Caco-2 (cell line): ENCODE results near the gene SARDH. TPM values are rescaled to one million over a fixed set of nuclear protein-coding genes. Genes with fewer than 3 reads are reported as not detected.

Source experiments
- BruUV-seq: library from RNA; stranded (reverse); fragments of 400-500 nt; replicated peaks from 2 replicates; lab custom pipeline; 2021; lab: Mats Ljungman, UMichigan
- CTCF ChIA-PET: fragments of 300-600 bp; sonication (Branson Sonifier 250); formaldehyde crosslinking; loops from one replicate; lab custom pipeline; 2022; ENCODE audit warnings: antibody characterized with exemption; lab: Charles Lee
- POLR2A ChIA-PET: fragments of 300-600 bp; sonication (Branson Sonifier 250); formaldehyde crosslinking; loops from one replicate; lab custom pipeline; 2022; ENCODE audit warnings: antibody characterized with exemption; lab: Charles Lee
- DNase-seq, 2 experiments: peaks; one replicate each; pipeline versions ENCODE4 v3.0.0 to v3.0.0-alpha.2; 2020 to 2022
- H3K27me3 ChIP-seq: replicated peaks from 2 replicates; pipeline ENCODE4 v1.6.0; 2011; ENCODE audit warnings: low read length; ENCODE audit not compliant: control insufficient read depth, insufficient read depth
- H3K36me3 ChIP-seq: 2 replicates; pipeline ENCODE4 v1.5.1; 2011; ENCODE audit warnings: low read length; ENCODE audit not compliant: control insufficient read depth, insufficient read depth
- H3K4me1 ChIP-seq: fragments of 250-450 bp; sonication (Bioruptor Pico); 2 replicates; pipeline ENCODE4 v1.5.1; 2020; ENCODE audit warnings: mild to moderate bottlenecking
- H3K4me3 ChIP-seq: 2 replicates; pipeline ENCODE4 v1.5.1; 2011; ENCODE audit warnings: low read depth, mild to moderate bottlenecking, control low read depth, low read length
- H3K9me3 ChIP-seq: fragments of 250-450 bp; sonication (Bioruptor Pico); 2 replicates; pipeline ENCODE4 v1.5.1; 2020; ENCODE audit warnings: mild to moderate bottlenecking, moderate library complexity
- H3K27ac Mint-ChIP-seq: one replicate; pipeline ENCODE4 v1.8.0; 2022; ENCODE audit warnings: mixed read lengths; ENCODE audit not compliant: unreplicated experiment
- H3K27me3 Mint-ChIP-seq: one replicate; pipeline ENCODE4 v1.8.0; 2022; ENCODE audit warnings: mixed read lengths; ENCODE audit not compliant: insufficient read depth, unreplicated experiment
- H3K36me3 Mint-ChIP-seq: one replicate; pipeline ENCODE4 v1.8.0; 2022; ENCODE audit warnings: mild to moderate bottlenecking, mixed read lengths; ENCODE audit not compliant: insufficient read depth, unreplicated experiment
- H3K4me1 Mint-ChIP-seq: one replicate; pipeline ENCODE4 v1.8.0; 2022; ENCODE audit warnings: low read depth, mixed read lengths; ENCODE audit not compliant: unreplicated experiment
- H3K4me3 Mint-ChIP-seq: one replicate; pipeline ENCODE4 v1.8.0; 2022; ENCODE audit warnings: mild to moderate bottlenecking, moderate library complexity, mixed read lengths; ENCODE audit not compliant: unreplicated experiment
- H3K9me3 Mint-ChIP-seq: one replicate; pipeline ENCODE4 v1.8.0; 2022; ENCODE audit warnings: mixed read lengths; ENCODE audit not compliant: unreplicated experiment
- CTCF ChIP-seq, 2 experiments: fragments of 200-600 bp in 1 of 2; IDR thresholded peaks; 1 replicate in 1 of 2; 2 replicates in 1 of 2; pipeline versions ENCODE4 v1.5.1 to v1.8.0; 2011 to 2022; ENCODE audit warnings: antibody characterized with exemption in 1 of 2, control low read depth in 1 of 2, inconsistent platforms in 1 of 2, low read depth in 1 of 2, low read length in 1 of 2, mild to moderate bottlenecking in 1 of 2, moderate library complexity in 1 of 2; ENCODE audit not compliant: insufficient read depth in 1 of 2, severe bottlenecking in 1 of 2, unreplicated experiment in 1 of 2
- intact Hi-C: fragments of 100-400 bp; cut with micrococcal nuclease; formaldehyde crosslinking; loops from one replicate; pipeline ENCODE4 v1.10.0; 2022; ENCODE audit not compliant: unreplicated experiment
- total RNA-seq: library from RNA; stranded (reverse); gene quantifications from 2 replicates; pipeline ENCODE4 v1.2.3, GENCODE V29; 2022

SARDH gene
- total RNA-seq, 1 experiment from 2014 or later = 0.36 TPM

DNA sequence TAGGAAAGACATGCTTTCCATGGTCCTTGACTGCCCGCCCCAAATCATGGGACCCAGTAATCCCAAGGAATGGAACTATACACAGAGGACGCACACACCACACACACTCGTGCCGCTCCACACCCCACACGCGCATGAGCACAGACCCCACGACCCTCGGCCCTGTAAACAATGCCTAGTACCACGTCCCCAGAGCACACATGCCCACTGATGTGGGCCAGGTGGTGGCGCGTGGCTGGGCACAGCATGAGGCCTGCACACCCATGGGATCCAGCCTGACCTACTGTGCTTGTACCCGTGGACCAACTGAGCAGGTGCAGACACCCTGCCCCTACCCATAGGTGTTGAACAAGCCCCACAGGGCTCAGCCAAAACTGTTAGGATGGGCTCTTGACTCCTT is 101.2 kb downstream of the SARDH start:
- peaks cover 32% of the 10 kb centered on the region for H3K27me3 Mint-ChIP-seq
- CTCF ChIA-PET = no interaction called here

GRCh38 chr9:133635533-133636531 is 102.3 kb downstream of the SARDH start, which contains the start of gene DBH:
Gene DBH (plus strand): TSS chr9:133636363. CDS start chr9:133636372, 9 bp downstream.
- BruUV-seq = no TSS peak
- H3K4me1 ChIP-seq = no peaks in the 10 kb centered on the region
- H3K4me3 Mint-ChIP-seq = no peak within 1 kb of the TSS
- H3K36me3 ChIP-seq = no peaks in the 10 kb centered on the region
- H3K27ac Mint-ChIP-seq = no peak within 1 kb of the TSS
- peaks cover 27% of the 10 kb centered on the region for H3K27me3 Mint-ChIP-seq
- ChIA-PET POLR2A (no interaction called here), CTCF (no interaction called here)
- no peak within 1 kb of the TSS for H3K4me3 ChIP-seq
- no peak for TF ChIP-seq CTCF (IDR thresholded peaks at IDR 0.05; ENCODE audit: insufficient read depth in 1 of 2, low read depth in 1 of 2, low read length in 1 of 2, severe bottlenecking in 1 of 2, unreplicated experiment in 1 of 2)
- no peaks in the 10 kb centered on the region; the same call in 1 of the 2 replicates for H3K27me3 ChIP-seq
- DNase-seq = no peak
- no peaks in the 10 kb centered on the region for H3K9me3 ChIP-seq
- peaks cover 4% of the 10 kb centered on the region for H3K36me3 Mint-ChIP-seq
- no peaks in the 10 kb centered on the region for H3K4me1 Mint-ChIP-seq
- intact Hi-C loops = no loop called here
- H3K9me3 Mint-ChIP-seq = no peaks in the 10 kb centered on the region

More for the DNA sequence above, 101.2 kb downstream of the SARDH start:
- Histone ChIP-seq H3K9me3 (no peaks in the 10 kb centered on the region), H3K4me1 (no peaks in the 10 kb centered on the region), H3K4me3 (no peak overlapping the region), H3K27me3 (no peaks in the 10 kb centered on the region; the same call in 1 of the 2 replicates), H3K36me3 (no peaks in the 10 kb centered on the region)
- Mint-ChIP-seq H3K36me3 (peaks cover 4% of the 10 kb centered on the region), H3K9me3 (no peaks in the 10 kb centered on the region), H3K27ac (no peak overlapping the region), H3K4me1 (no peaks in the 10 kb centered on the region), H3K4me3 (no peak overlapping the region)
- POLR2A ChIA-PET = no interaction called here
- DNase-seq = no peak
- intact Hi-C loops = no loop called here
- no peak for TF ChIP-seq CTCF (IDR thresholded peaks at IDR 0.05; ENCODE audit: insufficient read depth in 1 of 2, low read depth in 1 of 2, low read length in 1 of 2, severe bottlenecking in 1 of 2, unreplicated experiment in 1 of 2)
- BruUV-seq = no TSS peak

DNA sequence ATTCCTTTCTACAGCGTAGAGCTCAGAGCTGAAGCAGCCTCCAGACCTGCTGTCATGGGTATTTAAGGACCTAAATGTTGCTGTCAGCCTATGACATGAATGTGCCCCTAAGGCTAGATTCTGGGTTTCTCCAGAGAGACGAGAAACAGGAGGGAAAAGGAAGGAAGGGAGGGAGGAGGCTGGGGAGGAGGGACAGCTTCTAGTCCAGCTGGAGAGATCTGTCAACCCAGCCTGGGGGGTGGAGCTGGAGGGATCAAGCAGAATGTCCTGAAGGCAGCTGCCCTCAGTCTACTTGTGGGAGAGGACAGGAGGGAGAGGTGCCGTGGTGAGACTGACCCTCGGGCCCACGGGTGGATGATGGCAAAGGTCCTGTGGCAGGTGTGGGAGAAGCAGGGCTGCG is 103.1 kb downstream of the SARDH start:
- ChIA-PET CTCF (no interaction called here), POLR2A (no interaction called here)
- DNase-seq = no peak
- intact Hi-C loops = no loop called here
- Mint-ChIP-seq H3K36me3 (peaks cover 4% of the 10 kb centered on the region), H3K4me3 (no peak overlapping the region), H3K9me3 (no peaks in the 10 kb centered on the region), H3K4me1 (no peaks in the 10 kb centered on the region), H3K27me3 (peaks cover 24% of the 10 kb centered on the region), H3K27ac (no peak overlapping the region)
- no peaks in the 10 kb centered on the region for H3K4me1 ChIP-seq
- no peak overlapping the region for H3K4me3 ChIP-seq
- no TSS peak for BruUV-seq
- no peaks in the 10 kb centered on the region; the same call in 1 of the 2 replicates for H3K27me3 ChIP-seq
- no peaks in the 10 kb centered on the region for H3K9me3 ChIP-seq
- H3K36me3 ChIP-seq = no peaks in the 10 kb centered on the region
- TF ChIP-seq CTCF (IDR thresholded peaks at IDR 0.05; ENCODE audit: insufficient read depth in 1 of 2, low read depth in 1 of 2, low read length in 1 of 2, severe bottlenecking in 1 of 2, unreplicated experiment in 1 of 2) = no peak
